Memory B cell (primary cell): ENCODE data around the gene RAB32.
"Not testable (repeated sequence)": the region's sequence is repeated elsewhere in the genome, so short reads cannot be mapped to it uniquely, and the experiment has no call there.

Source experiments
- ATAC-seq: fragments of 150-1000 bp; cut with Tn5 transposase; 2 replicates; pipeline ENCODE4 v1.10.0; 2021; ENCODE audit warnings: low read depth, mild to moderate bottlenecking, moderate library complexity
- DNase-seq, 2 donors: peaks; one replicate each; pipeline ENCODE4 v3.0.0; 2022; ENCODE audit warnings: low spot score in 2 of 2
- H3K27ac Mint-ChIP-seq: one replicate; pipeline ENCODE4 v1.8.0; 2022; ENCODE audit warnings: mild to moderate bottlenecking, moderate library complexity, mixed read lengths
- H3K27me3 Mint-ChIP-seq: one replicate; pipeline ENCODE4 v1.8.0; 2022; ENCODE audit warnings: mixed read lengths
- H3K36me3 Mint-ChIP-seq: one replicate; pipeline ENCODE4 v1.8.0; 2022; ENCODE audit warnings: mild to moderate bottlenecking, mixed read lengths
- H3K4me1 Mint-ChIP-seq: one replicate; pipeline ENCODE4 v1.8.0; 2022; ENCODE audit warnings: mixed read lengths
- H3K4me3 Mint-ChIP-seq: one replicate; pipeline ENCODE4 v1.8.0; 2022; ENCODE audit warnings: mild to moderate bottlenecking, moderate library complexity, mixed read lengths
- H3K9me3 Mint-ChIP-seq: one replicate; pipeline ENCODE4 v1.8.0; 2022; ENCODE audit warnings: mixed read lengths

RAB32 gene

GRCh38 chr6:146551545-146551944, 7.9 kb downstream of the RAB32 start:
- ATAC-seq (no peak), DNase-seq (no peak)
- Mint-ChIP-seq H3K9me3 (peaks cover 1% of the 10 kb centered on the region), H3K4me3 (no peak overlapping the region), H3K27ac (no peak overlapping the region), H3K36me3 (no peaks in the 10 kb centered on the region), H3K27me3 (no peaks in the 10 kb centered on the region), H3K4me1 (no peaks in the 10 kb centered on the region)

GRCh38 chr6:146553377-146554135, 9.9 kb downstream of the RAB32 start:
- peaks cover 1% of the 10 kb centered on the region for H3K9me3 Mint-ChIP-seq
- no peaks in the 10 kb centered on the region for H3K36me3 Mint-ChIP-seq
- H3K27me3 Mint-ChIP-seq, result no peaks in the 10 kb centered on the region
- DNase-seq, result no peak
- H3K4me1 Mint-ChIP-seq, result no peaks in the 10 kb centered on the region
- no peak overlapping the region for H3K27ac Mint-ChIP-seq
- H3K4me3 Mint-ChIP-seq, result no peak overlapping the region
- no peak for ATAC-seq

GRCh38 chr6:146560607-146561006, 17.0 kb downstream of the RAB32 start:
- Mint-ChIP-seq H3K27ac (no peak overlapping the region), H3K4me1 (no peaks in the 10 kb centered on the region), H3K36me3 (no peaks in the 10 kb centered on the region), H3K9me3 (peaks cover 1% of the 10 kb centered on the region), H3K27me3 (no peaks in the 10 kb centered on the region), H3K4me3 (no peak overlapping the region)
- ATAC-seq (no peak), DNase-seq (no peak)

- not testable (repeated sequence) for H3K36me3 Mint-ChIP-seq
Observed at GRCh38 chr6:146566661-146567060, 23.0 kb downstream of the RAB32 start.

GRCh38 chr6:146568619-146569018, 25.0 kb downstream of the RAB32 start:
- H3K4me3 Mint-ChIP-seq, H3K36me3 Mint-ChIP-seq, H3K4me1 Mint-ChIP-seq, DNase-seq, ATAC-seq, H3K27ac Mint-ChIP-seq, H3K27me3 Mint-ChIP-seq: not testable (repeated sequence)
- peaks cover 12% of the 10 kb centered on the region for H3K9me3 Mint-ChIP-seq

More at GRCh38 chr6:146566661-146567060, 23.0 kb downstream of the RAB32 start:
- not testable (repeated sequence) for H3K4me1 Mint-ChIP-seq, H3K27ac Mint-ChIP-seq, ATAC-seq, H3K4me3 Mint-ChIP-seq, H3K27me3 Mint-ChIP-seq, DNase-seq
- peaks cover 10% of the 10 kb centered on the region for H3K9me3 Mint-ChIP-seq

- peaks cover 10% of the 10 kb centered on the region for H3K9me3 Mint-ChIP-seq
- no peak overlapping the region for H3K4me3 Mint-ChIP-seq
- ATAC-seq (no peak), DNase-seq (no peak)
- H3K27me3 Mint-ChIP-seq, result no peaks in the 10 kb centered on the region
- no peaks in the 10 kb centered on the region for H3K4me1 Mint-ChIP-seq
- H3K36me3 Mint-ChIP-seq, result no peaks in the 10 kb centered on the region
- H3K27ac Mint-ChIP-seq, result no peak overlapping the region
Observed at GRCh38 chr6:146574211-146574610, 30.6 kb downstream of the RAB32 start.

- Mint-ChIP-seq H3K4me3 (no peak overlapping the region), H3K36me3 (no peaks in the 10 kb centered on the region), H3K27ac (no peak overlapping the region), H3K4me1 (no peaks in the 10 kb centered on the region), H3K9me3 (peaks cover 2% of the 10 kb centered on the region), H3K27me3 (no peaks in the 10 kb centered on the region)
- DNase-seq (no peak), ATAC-seq (no peak)
Observed at GRCh38 chr6:146578054-146578453, 34.4 kb downstream of the RAB32 start.

- Mint-ChIP-seq H3K4me3 (no peak overlapping the region), H3K4me1 (no peaks in the 10 kb centered on the region), H3K27ac (no peak overlapping the region), H3K9me3 (no peaks in the 10 kb centered on the region), H3K27me3 (no peaks in the 10 kb centered on the region), H3K36me3 (no peaks in the 10 kb centered on the region)
- no peak for DNase-seq
- no peak for ATAC-seq
Observed at GRCh38 chr6:146581968-146582367, 38.3 kb downstream of the RAB32 start.

GRCh38 chr6:146582857-146583256, 39.2 kb downstream of the RAB32 start:
- ATAC-seq, result no peak

GRCh38 chr6:146583966-146584365, 40.3 kb downstream of the RAB32 start:
- Mint-ChIP-seq H3K4me1 (no peaks in the 10 kb centered on the region), H3K9me3 (no peaks in the 10 kb centered on the region), H3K27ac (no peak overlapping the region), H3K27me3 (no peaks in the 10 kb centered on the region), H3K4me3 (no peak overlapping the region), H3K36me3 (no peaks in the 10 kb centered on the region)
- no peak for ATAC-seq
- DNase-seq, result no peak

More at GRCh38 chr6:146582857-146583256, 39.2 kb downstream of the RAB32 start:
- Mint-ChIP-seq H3K4me3 (no peak overlapping the region), H3K4me1 (no peaks in the 10 kb centered on the region), H3K27me3 (no peaks in the 10 kb centered on the region), H3K36me3 (no peaks in the 10 kb centered on the region), H3K9me3 (no peaks in the 10 kb centered on the region), H3K27ac (no peak overlapping the region)
- no peak for DNase-seq

GRCh38 chr6:146587459-146587858, 43.8 kb downstream of the RAB32 start:
- H3K9me3 Mint-ChIP-seq, result no peaks in the 10 kb centered on the region
- no peak overlapping the region for H3K27ac Mint-ChIP-seq
- no peaks in the 10 kb centered on the region for H3K4me1 Mint-ChIP-seq
- DNase-seq, result no peak
- no peaks in the 10 kb centered on the region for H3K36me3 Mint-ChIP-seq
- no peaks in the 10 kb centered on the region for H3K27me3 Mint-ChIP-seq
- no peak for ATAC-seq
- H3K4me3 Mint-ChIP-seq, result no peak overlapping the region

GRCh38 chr6:146590492-146590891, 46.9 kb downstream of the RAB32 start:
- ATAC-seq, result no peak
- no peak overlapping the region for H3K27ac Mint-ChIP-seq
- H3K36me3 Mint-ChIP-seq, result no peaks in the 10 kb centered on the region
- H3K4me3 Mint-ChIP-seq, result no peak overlapping the region
- H3K9me3 Mint-ChIP-seq, result peaks cover 1% of the 10 kb centered on the region
- no peaks in the 10 kb centered on the region for H3K27me3 Mint-ChIP-seq
- DNase-seq, result no peak
- no peaks in the 10 kb centered on the region for H3K4me1 Mint-ChIP-seq

GRCh38 chr6:146592451-146592850, 48.8 kb downstream of the RAB32 start:
- DNase-seq (no peak), ATAC-seq (no peak)
- H3K4me1 Mint-ChIP-seq, result no peaks in the 10 kb centered on the region
- H3K27ac Mint-ChIP-seq, result no peak overlapping the region
- peaks cover 1% of the 10 kb centered on the region for H3K9me3 Mint-ChIP-seq
- H3K36me3 Mint-ChIP-seq, result no peaks in the 10 kb centered on the region
- H3K4me3 Mint-ChIP-seq, result no peak overlapping the region
- no peaks in the 10 kb centered on the region for H3K27me3 Mint-ChIP-seq

GRCh38 chr6:146593986-146594385, 50.4 kb downstream of the RAB32 start:
- Mint-ChIP-seq H3K9me3 (peaks cover 1% of the 10 kb centered on the region), H3K36me3 (no peaks in the 10 kb centered on the region), H3K27ac (no peak overlapping the region), H3K4me1 (peaks cover under 1% of the 10 kb centered on the region), H3K4me3 (no peak overlapping the region), H3K27me3 (peaks cover 2% of the 10 kb centered on the region)
- DNase-seq (no peak), ATAC-seq (no peak)

- H3K9me3 Mint-ChIP-seq, result peaks cover 1% of the 10 kb centered on the region
- no peak for ATAC-seq
- no peak overlapping the region for H3K27ac Mint-ChIP-seq
- no peaks in the 10 kb centered on the region for H3K36me3 Mint-ChIP-seq
- peaks cover 2% of the 10 kb centered on the region for H3K27me3 Mint-ChIP-seq
- no peak for DNase-seq
- H3K4me1 Mint-ChIP-seq, result peaks cover 3% of the 10 kb centered on the region
- H3K4me3 Mint-ChIP-seq, result no peak overlapping the region
Observed at GRCh38 chr6:146594495-146594894, 50.9 kb downstream of the RAB32 start.
